Calu3 (cell line): ENCODE results near the gene CDK5R1. TPM values are rescaled to one million over a fixed set of nuclear protein-coding genes. Genes with fewer than 3 reads are reported as not detected.

Source experiments
- BruUV-seq: library from RNA; stranded (reverse); fragments of 400-500 nt; replicated peaks from 2 replicates; lab custom pipeline; 2021; lab: Mats Ljungman, UMichigan
- CTCF ChIA-PET: fragments of 300-600 bp; sonication (Branson Sonifier 250); formaldehyde crosslinking; loops from one replicate; lab custom pipeline; 2022; ENCODE audit warnings: antibody characterized with exemption; lab: Charles Lee
- DNase-seq: peaks from one replicate; pipeline ENCODE4 v3.0.0; 2022
- H3K27ac Mint-ChIP-seq: one replicate; pipeline ENCODE4 v1.8.0; 2022; ENCODE audit warnings: mixed read lengths; ENCODE audit not compliant: unreplicated experiment
- H3K27me3 Mint-ChIP-seq: one replicate; pipeline ENCODE4 v1.8.0; 2022; ENCODE audit warnings: mixed read lengths; ENCODE audit not compliant: unreplicated experiment
- H3K36me3 Mint-ChIP-seq: one replicate; pipeline ENCODE4 v1.8.0; 2022; ENCODE audit warnings: mild to moderate bottlenecking, moderate library complexity, mixed read lengths; ENCODE audit not compliant: insufficient read depth, unreplicated experiment
- H3K4me1 Mint-ChIP-seq: one replicate; pipeline ENCODE4 v1.8.0; 2022; ENCODE audit warnings: mild to moderate bottlenecking, low read depth, mixed read lengths; ENCODE audit not compliant: unreplicated experiment
- H3K4me3 Mint-ChIP-seq: one replicate; pipeline ENCODE4 v1.8.0; 2022; ENCODE audit warnings: mild to moderate bottlenecking, low read depth, moderate library complexity, mixed read lengths; ENCODE audit not compliant: unreplicated experiment
- H3K9me3 Mint-ChIP-seq: one replicate; pipeline ENCODE4 v1.8.0; 2022; ENCODE audit warnings: low read depth, mixed read lengths; ENCODE audit not compliant: unreplicated experiment
- intact Hi-C: fragments of 100-400 bp; cut with micrococcal nuclease; formaldehyde crosslinking; loops from one replicate; pipeline ENCODE4 v1.10.0; 2022; ENCODE audit not compliant: unreplicated experiment
- total RNA-seq: library from RNA; stranded (reverse); gene quantifications from 2 replicates; pipeline ENCODE4 v1.2.3, GENCODE V29; 2022
- TF ChIP-seq, protein P1 (sequence below): fragments of 200-600 bp; IDR thresholded peaks from one replicate; pipeline ENCODE4 v1.8.0; 2022; ENCODE audit warnings: antibody characterized with exemption; ENCODE audit not compliant: unreplicated experiment

CDK5R1 gene
- total RNA-seq, 1 experiment from 2014 or later, result 4.3 TPM

DNA sequence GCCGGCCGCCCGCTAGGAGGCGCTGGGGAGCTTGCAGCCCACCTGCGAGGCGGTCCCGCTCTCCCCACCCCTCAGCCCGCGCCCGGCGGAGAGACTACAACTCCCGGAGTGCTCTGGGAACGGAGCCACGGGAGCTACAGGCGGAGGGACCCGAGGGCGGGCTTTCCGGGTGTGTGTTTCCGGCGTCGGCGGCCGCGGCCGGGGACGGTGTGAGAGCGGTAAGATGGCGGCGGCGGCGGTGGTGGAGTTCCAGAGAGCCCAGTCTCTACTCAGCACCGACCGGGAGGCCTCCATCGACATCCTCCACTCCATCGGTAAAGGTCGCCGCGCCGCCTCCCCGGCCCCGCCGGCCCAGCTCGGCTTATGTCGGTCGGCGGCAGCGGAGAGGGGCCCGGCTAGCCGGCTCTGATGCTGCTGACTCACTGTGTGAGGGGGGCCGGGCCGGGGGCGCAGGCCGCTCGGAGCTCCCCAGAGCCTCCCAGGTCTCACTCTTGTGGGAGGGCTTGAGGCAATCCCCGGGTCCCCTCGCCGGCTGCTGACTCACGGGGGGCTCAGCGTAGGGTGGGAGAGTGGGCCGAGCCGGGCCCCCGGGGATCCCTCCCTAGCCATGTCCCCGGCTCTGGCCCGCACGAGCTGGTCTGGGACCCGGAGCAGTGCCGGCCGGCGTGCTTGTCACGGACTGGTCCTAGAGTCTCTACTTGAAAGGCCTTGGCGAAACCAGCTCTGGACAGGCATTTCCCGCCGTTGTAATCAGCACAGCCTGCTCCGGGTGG is 42.3 kb upstream of the CDK5R1 start, which contains the start of gene PSMD11:
PSMD11 (plus strand) TSS at position 210 of the 773 bp plus-strand sequence; CDS start at position 224, 14 bp downstream.
- TSS peak; percentile 98 for BruUV-seq
- H3K27ac Mint-ChIP-seq, result peak within 1 kb of the TSS; percentile 48

DNA sequence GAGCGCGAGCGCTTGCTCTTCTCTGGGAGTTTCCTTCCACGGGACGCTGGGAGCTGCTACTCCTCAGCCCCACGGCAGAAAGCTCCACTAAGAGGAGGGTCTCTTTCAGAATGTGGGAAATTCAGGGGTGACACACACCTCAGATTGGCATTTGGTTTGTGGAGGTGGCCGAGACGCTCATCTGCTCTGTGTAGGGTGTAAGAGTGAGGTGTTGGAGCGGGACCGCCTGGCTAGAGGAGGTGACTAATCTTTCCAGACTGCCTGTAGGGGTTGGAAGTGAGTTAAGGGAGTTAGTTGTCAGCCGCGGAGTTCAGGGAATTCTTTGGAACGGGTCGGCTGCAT is 41.7 kb upstream of the CDK5R1 start:
- DNase-seq, result peak; percentile 44
- Mint-ChIP-seq H3K36me3 (peaks cover 59% of the 10 kb centered on the region), H3K27ac (peak overlapping the region; percentile 48), H3K4me3 (peak overlapping the region; percentile 89), H3K27me3 (no peaks in the 10 kb centered on the region), H3K4me1 (peaks cover 20% of the 10 kb centered on the region), H3K9me3 (no peaks in the 10 kb centered on the region)
- TF ChIP-seq, protein P1, sequence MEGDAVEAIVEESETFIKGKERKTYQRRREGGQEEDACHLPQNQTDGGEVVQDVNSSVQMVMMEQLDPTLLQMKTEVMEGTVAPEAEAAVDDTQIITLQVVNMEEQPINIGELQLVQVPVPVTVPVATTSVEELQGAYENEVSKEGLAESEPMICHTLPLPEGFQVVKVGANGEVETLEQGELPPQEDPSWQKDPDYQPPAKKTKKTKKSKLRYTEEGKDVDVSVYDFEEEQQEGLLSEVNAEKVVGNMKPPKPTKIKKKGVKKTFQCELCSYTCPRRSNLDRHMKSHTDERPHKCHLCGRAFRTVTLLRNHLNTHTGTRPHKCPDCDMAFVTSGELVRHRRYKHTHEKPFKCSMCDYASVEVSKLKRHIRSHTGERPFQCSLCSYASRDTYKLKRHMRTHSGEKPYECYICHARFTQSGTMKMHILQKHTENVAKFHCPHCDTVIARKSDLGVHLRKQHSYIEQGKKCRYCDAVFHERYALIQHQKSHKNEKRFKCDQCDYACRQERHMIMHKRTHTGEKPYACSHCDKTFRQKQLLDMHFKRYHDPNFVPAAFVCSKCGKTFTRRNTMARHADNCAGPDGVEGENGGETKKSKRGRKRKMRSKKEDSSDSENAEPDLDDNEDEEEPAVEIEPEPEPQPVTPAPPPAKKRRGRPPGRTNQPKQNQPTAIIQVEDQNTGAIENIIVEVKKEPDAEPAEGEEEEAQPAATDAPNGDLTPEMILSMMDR, result no peak
- no TSS peak for BruUV-seq
- CTCF ChIA-PET, result interaction anchor here (0.6 to 3.5 kb wide), 4 partner anchors 15 to 53 kb away, joined by 3 to 22 read pairs (median 4); partner anchors contain the start of gene CDK5R1
- intact Hi-C loops, result no loop called here

More for the DNA sequence above, 42.3 kb upstream of the CDK5R1 start, which contains the start of gene PSMD11:
- DNase-seq, result peak; percentile 99
- TF ChIP-seq, protein P1, result peak; percentile 96
- peaks cover 20% of the 10 kb centered on the region for H3K4me1 Mint-ChIP-seq
- intact Hi-C loops, result no loop called here
- H3K27me3 Mint-ChIP-seq, result no peaks in the 10 kb centered on the region
- peaks cover 54% of the 10 kb centered on the region for H3K36me3 Mint-ChIP-seq
- CTCF ChIA-PET, result interaction anchor here (0.6 to 3.5 kb wide), 11 partner anchors 11 to 157 kb away, joined by 3 to 22 read pairs (median 4); partner anchors contain the start of gene CDK5R1
- peak within 1 kb of the TSS; percentile 89 for H3K4me3 Mint-ChIP-seq
- no peaks in the 10 kb centered on the region for H3K9me3 Mint-ChIP-seq

DNA sequence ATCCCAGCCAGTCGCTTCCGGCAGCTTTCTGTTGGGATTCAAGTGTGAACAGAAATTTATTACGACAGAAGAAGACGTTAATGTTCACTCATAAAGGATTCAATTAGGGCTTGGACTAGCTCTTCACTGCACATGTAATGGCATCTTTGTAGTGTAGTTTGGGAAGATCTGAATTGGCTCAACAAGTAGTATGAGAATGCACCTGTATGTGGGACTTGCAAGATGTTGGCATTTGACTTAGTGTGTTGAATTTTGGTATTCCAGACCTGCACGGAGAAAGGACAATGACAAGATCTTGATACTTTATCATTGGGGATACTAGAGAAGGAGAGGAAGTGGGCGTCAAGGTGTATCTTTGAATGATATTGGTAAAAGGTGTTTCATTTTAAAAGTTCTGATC is 41.3 kb upstream of the CDK5R1 start:
- Mint-ChIP-seq H3K27ac (peak overlapping the region; percentile 48), H3K36me3 (peaks cover 64% of the 10 kb centered on the region), H3K4me1 (peaks cover 20% of the 10 kb centered on the region), H3K4me3 (peak overlapping the region; percentile 89), H3K27me3 (no peaks in the 10 kb centered on the region), H3K9me3 (no peaks in the 10 kb centered on the region)
- intact Hi-C loops, result no loop called here
- no peak for DNase-seq
- TF ChIP-seq, protein P1, result no peak
- BruUV-seq, result TSS peak; percentile 46
- CTCF ChIA-PET, result interaction anchor here (0.6 to 3.5 kb wide), 3 partner anchors 18 to 54 kb away, joined by 3 to 22 read pairs (median 4); partner anchors contain the start of gene CDK5R1

DNA sequence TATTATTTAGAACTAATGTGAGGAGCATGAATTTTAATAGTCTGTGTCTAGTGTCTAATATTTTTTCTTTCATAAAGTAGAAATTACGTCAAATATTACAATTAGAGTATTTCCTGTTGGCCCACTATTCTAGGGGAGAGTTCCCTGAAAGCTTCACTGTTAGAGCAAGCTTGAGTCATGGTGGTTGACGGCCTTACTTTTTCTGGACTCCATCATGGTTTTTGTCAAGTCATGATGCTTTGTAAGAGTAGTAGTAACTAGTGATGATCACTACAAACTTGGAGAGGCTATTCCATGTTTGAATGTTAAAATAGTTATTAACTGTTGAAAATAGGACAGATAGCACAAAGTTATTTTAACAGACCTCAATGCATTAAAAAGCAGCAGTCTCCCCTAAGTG is 40.8 kb upstream of the CDK5R1 start:
- Mint-ChIP-seq H3K27me3 (no peaks in the 10 kb centered on the region), H3K4me3 (peak overlapping the region; percentile 89), H3K4me1 (peaks cover 20% of the 10 kb centered on the region), H3K27ac (peak overlapping the region; percentile 48), H3K36me3 (peaks cover 68% of the 10 kb centered on the region), H3K9me3 (no peaks in the 10 kb centered on the region)
- intact Hi-C loops, result no loop called here
- CTCF ChIA-PET, result interaction anchor here (3.5 kb wide), 1 partner anchor 17 kb away, joined by 22 read pairs; no protein-coding TSS in a partner anchor
- BruUV-seq, result no TSS peak
- no peak for DNase-seq
- TF ChIP-seq, protein P1, result no peak
